ENCODE results near the gene PARD3.
A peak's percentile ranks its signal among the peaks of the same experiment; 100 is the strongest.
"Not testable (repeated sequence)": the region's sequence is repeated elsewhere in the genome, so short reads cannot be mapped to it uniquely, and the experiment has no call there.

PARD3 gene

GRCh38 chr10:34797155-34797554 lies 17.9 kb downstream of the PARD3 start:
- DNase-seq (ENCODE audit: low read depth) = no peak

GRCh38 chr10:34796133-34796532 lies 19.0 kb downstream of the PARD3 start:
- no peak for DNase-seq (ENCODE audit: low read depth)

GRCh38 chr10:34795334-34795733 lies 19.8 kb downstream of the PARD3 start:
- DNase-seq (ENCODE audit: low read depth) = no peak

- no peak for DNase-seq (ENCODE audit: low read depth)
These were observed 20.3 kb downstream of the PARD3 start for GRCh38 chr10:34794835-34795234.

GRCh38 chr10:34793581-34793980 lies 21.5 kb downstream of the PARD3 start:
- DNase-seq (ENCODE audit: low read depth) = not testable (repeated sequence)

GRCh38 chr10:34792881-34793280 lies 22.2 kb downstream of the PARD3 start:
- no peak for DNase-seq (ENCODE audit: low read depth)

- DNase-seq (ENCODE audit: low read depth) = no peak
These were observed 23.1 kb downstream of the PARD3 start for GRCh38 chr10:34791947-34792346.

GRCh38 chr10:34791228-34791627 lies 23.9 kb downstream of the PARD3 start:
- no peak for DNase-seq (ENCODE audit: low read depth)

- DNase-seq (ENCODE audit: low read depth) = no peak
These were observed 25.1 kb downstream of the PARD3 start for GRCh38 chr10:34789966-34790506.

- DNase-seq (ENCODE audit: low read depth) = no peak
These were observed 28.6 kb downstream of the PARD3 start for GRCh38 chr10:34786464-34786863.

- DNase-seq (ENCODE audit: low read depth) = no peak
These were observed 33.4 kb downstream of the PARD3 start for GRCh38 chr10:34781711-34782110.

GRCh38 chr10:34780818-34781380 lies 34.2 kb downstream of the PARD3 start:
- peak; percentile 62 for DNase-seq (ENCODE audit: low read depth)

- no peak for DNase-seq (ENCODE audit: low read depth)
These were observed 36.9 kb downstream of the PARD3 start for GRCh38 chr10:34778237-34778636.

GRCh38 chr10:34776090-34776690 lies 38.9 kb downstream of the PARD3 start:
- DNase-seq (ENCODE audit: low read depth) = peak; percentile 43

- no peak for DNase-seq (ENCODE audit: low read depth)
These were observed 40.0 kb downstream of the PARD3 start for GRCh38 chr10:34775044-34775637.

- DNase-seq (ENCODE audit: low read depth) = no peak
These were observed 41.2 kb downstream of the PARD3 start for GRCh38 chr10:34773636-34774630.

GRCh38 chr10:34771525-34771924 lies 43.6 kb downstream of the PARD3 start:
- no peak for DNase-seq (ENCODE audit: low read depth)

GRCh38 chr10:34771106-34771505 lies 44.0 kb downstream of the PARD3 start:
- DNase-seq (ENCODE audit: low read depth) = no peak

GRCh38 chr10:34769899-34770298 lies 45.2 kb downstream of the PARD3 start:
- no peak for DNase-seq (ENCODE audit: low read depth)

GRCh38 chr10:34768972-34769330 lies 46.1 kb downstream of the PARD3 start:
- DNase-seq (ENCODE audit: low read depth) = no peak

GRCh38 chr10:34768261-34768971 lies 46.7 kb downstream of the PARD3 start:
- no peak for DNase-seq (ENCODE audit: low read depth)

Measured in amniotic epithelial cell (primary cell).